OCI-LY3 (cell line): ENCODE measurements around the gene KRT85.

Source experiments
- CTCF ChIP-seq: fragments of 200-600, 300-600 bp; sonication (generic); IDR thresholded peaks from 2 replicates; pipeline ENCODE4 v1.5.1; 2014; ENCODE audit warnings: antibody characterized with exemption, low read length, low read depth
- EZH2phosphoT487 ChIP-seq: fragments of 200-600 bp; shearing (Covaris generic); IDR thresholded peaks from 2 replicates; pipeline ENCODE4 v1.6.1; 2018; ENCODE audit warnings: antibody characterized with exemption, mixed run types, low read depth

- TF ChIP-seq EZH2phosphoT487 (no peak), CTCF (no peak)
These were observed 30.2 kb downstream of the KRT85 start for GRCh38 chr12:52337054-52337453.
